GM12801 (cell line): ENCODE measurements around the gene NLRP9.

ENCODE experiments used
- CTCF ChIP-seq: IDR thresholded peaks from one replicate; pipeline ENCODE4 v1.5.1; 2011; ENCODE audit warnings: control low read depth; ENCODE audit not compliant: insufficient read length; ENCODE audit errors: extremely low read depth

Gene NLRP9

GRCh38 chr19:55711719-55712118 lies 26.5 kb downstream of the NLRP9 start:
- no peak for TF ChIP-seq CTCF

GRCh38 chr19:55705972-55706371 lies 32.2 kb downstream of the NLRP9 start:
- no peak for TF ChIP-seq CTCF

DNA sequence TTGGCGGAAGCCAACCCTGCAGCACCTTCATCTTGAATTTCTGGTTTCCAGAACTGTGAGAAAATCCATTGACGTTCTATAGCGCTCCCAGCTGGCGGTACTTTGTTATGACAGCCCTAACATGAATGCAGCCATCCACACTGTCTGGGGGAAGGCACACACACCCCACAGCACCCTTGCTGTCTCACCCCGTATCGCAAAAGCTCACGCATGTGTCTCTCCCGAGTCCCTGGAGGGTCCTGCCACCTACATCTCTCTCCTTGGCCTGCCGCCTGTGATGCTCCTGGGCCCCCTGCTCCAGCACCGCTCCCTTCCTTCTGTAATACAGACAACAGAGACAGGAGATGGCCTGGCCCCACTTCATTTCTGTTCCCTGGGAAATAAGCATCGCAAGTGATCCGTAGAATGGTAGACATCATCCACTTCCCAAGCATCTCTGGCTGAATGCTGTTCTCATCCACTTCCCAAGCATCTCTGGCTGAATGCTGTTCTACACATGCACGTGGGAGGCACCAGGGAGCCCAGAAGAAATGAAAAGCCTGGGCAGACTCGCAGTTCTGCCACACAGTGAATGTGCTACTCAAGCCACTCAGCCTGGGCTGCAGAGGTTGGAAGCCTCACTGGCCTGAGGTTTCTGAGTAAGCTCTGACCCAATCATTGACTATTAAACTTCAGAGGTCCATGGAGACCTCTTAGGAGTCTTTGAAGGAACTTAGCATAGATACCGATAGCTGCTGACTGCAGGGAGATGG lies 33.5 kb downstream of the NLRP9 start:
- TF ChIP-seq CTCF = no peak

DNA sequence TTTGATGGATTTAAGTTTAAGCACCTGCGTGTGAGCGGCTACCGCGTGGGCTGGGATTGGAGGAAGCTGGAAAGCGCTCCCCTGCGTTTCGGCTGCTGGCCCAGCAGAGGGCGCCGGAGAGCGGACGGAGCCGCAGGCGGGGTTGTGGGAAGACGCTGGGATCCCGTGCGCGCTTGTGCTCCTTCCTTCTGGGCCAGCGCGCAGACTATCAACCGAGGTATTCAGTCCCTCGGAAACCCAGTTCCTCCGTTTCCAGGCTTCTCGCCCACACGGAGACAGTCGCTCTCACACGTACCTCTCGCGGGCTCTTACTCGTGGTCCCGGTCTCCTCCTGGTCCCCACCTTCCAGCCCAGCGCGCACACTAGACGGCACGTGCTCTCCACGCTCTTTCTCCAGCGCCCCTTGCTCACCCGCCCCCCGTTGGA lies 34.4 kb downstream of the NLRP9 start:
- TF ChIP-seq CTCF = no peak

DNA sequence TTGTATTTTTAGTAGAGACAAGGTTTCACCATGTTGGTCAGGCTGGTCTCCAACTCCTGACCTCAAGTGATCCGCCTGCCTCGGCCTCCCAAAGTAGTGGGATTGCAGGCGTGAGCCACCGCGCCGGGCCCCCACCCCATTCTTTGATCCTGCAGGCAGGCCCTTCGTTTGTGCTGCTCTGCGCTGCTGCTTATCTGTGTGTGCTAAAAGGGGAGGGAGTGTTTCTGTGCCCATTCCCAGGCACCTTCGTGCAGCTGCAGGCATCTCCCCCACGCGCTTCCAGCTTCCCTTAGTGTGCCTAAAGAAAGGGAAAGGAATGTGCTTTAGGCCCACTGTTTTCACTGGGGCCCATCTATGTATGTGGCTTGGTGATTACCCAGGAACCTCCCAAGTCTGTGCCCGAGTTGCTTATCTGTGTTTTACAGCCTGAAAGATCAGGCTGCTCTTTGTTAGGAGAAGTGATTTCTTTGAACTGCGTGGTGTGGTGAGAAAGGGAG lies 36.0 kb downstream of the NLRP9 start:
- no peak for TF ChIP-seq CTCF

DNA sequence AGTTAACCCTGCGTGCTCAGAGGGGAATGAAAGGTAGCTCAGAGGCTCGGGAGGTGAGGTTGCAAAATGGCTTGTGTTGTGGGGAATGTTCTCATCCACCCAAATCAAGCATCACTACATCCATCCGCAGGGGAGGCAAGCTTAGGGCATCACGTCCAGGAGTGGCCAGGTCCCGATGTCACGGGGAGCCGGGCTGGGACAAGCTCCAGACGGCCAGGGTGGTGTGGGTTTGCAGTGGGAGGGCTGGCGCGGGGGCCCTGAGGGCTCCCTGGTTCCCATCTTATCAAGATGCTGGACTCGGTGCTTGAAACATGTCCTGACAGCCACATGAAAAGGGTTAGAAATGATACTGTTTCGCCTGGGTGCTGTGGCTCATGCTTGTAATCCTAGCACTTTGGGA lies 37.4 kb downstream of the NLRP9 start:
- no peak for TF ChIP-seq CTCF

DNA sequence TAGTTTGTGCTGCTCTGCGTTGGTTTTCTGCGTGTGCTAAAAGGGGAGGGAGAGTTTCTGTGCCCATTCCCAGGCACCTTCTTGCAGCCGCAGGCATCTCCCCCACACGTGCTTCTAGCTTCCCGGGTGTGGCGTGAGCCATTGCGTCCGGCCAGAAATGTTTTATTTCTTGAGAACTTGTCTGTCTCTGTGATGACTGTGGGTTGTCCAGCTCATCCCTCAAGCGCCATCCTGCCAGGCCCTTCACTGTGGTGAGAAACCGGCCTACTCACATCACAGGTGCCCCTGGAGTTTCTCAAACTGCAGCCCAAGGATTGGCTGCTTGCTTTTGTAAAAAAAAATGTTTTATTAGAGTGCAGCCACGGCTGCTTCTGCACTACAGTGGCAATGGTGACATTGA lies 39.0 kb downstream of the NLRP9 start:
- no peak for TF ChIP-seq CTCF
